Measurements from ENCODE around the gene CHCHD6. TPM values are rescaled to one million over a fixed set of nuclear protein-coding genes. Genes with fewer than 3 reads are reported as not detected.
A peak's percentile ranks its signal among the peaks of the same experiment; 100 is the strongest.

CHCHD6 gene
- total RNA-seq (1 to 10 TPM; 8.7 to 9.3 TPM), total RNA-seq (1.8 to 15.1 (median 5.4) reads per million in 172 experiments)
- polyA plus RNA-seq (2013, experiment 1 of 2), result 7.6 TPM
- 9.3 TPM for polyA plus RNA-seq (2013, experiment 2 of 2)

- H3K4me3 ChIP-seq (ENCODE audit: low read length), result peak within 1 kb of the TSS; percentile 81
Measured at GRCh38 chr3:126703512-126704493, at the start of gene CHCHD6. Gene CHCHD6, plus strand, starts transcription at chr3:126704240. Its CDS starts 73 bp downstream, at chr3:126704313.

GRCh38 chr3:126654571-126655383 is 49.3 kb upstream of the CHCHD6 start, which contains the start of gene TXNRD3:
Gene TXNRD3, minus strand, starts transcription at chr3:126655124.
- Mint-ChIP-seq H3K27me3 (peaks cover 1% of the 10 kb centered on the region), H3K27ac (peak within 1 kb of the TSS; percentile 19), H3K4me3 (peak within 1 kb of the TSS; percentile 89), H3K36me3 (ENCODE audit: low read depth) (no peaks in the 10 kb centered on the region), H3K4me1 (ENCODE audit: low read depth) (peaks cover 11% of the 10 kb centered on the region), H3K9me3 (no peaks in the 10 kb centered on the region)
- no peak within 1 kb of the TSS for H3K27ac ChIP-seq (ENCODE audit: low read depth in 1 of 2, low read length in 2 of 2)
- peak within 1 kb of the TSS; percentile 48 for H3K4me3 ChIP-seq (ENCODE audit: low read length)
- H3K9me3 ChIP-seq (ENCODE audit: control insufficient read depth in 1 of 2, insufficient read depth in 1 of 2, low read length in 2 of 2), result peaks cover 0 to 16% of the 10 kb centered on the region in 2 experiments
- DNase-seq (peak; percentile 58 to 86 (median 72)), ATAC-seq (ENCODE audit: poor library complexity) (peak; percentile 90)
- ChIA-PET POLR2A (interaction anchor here (1.1 to 1.3 kb wide), 2 partner anchors 18 to 179 kb away, joined by 3 to 4 read pairs; partner anchors contain the start of gene ZXDC), CTCF (interaction anchor here (1.6 kb wide), 1 partner anchor 24 kb away, joined by 3 read pairs; no protein-coding TSS in a partner anchor)
- no peaks in the 10 kb centered on the region for H3K36me3 ChIP-seq (ENCODE audit: insufficient read depth, low read length)
- peaks cover 7% of the 10 kb centered on the region for H3K4me1 ChIP-seq (ENCODE audit: insufficient read depth, low read length)
- TF ChIP-seq CTCF (IDR thresholded peaks at IDR 0.05), result no peak
- intact Hi-C loops (cut with DNase I, micrococcal nuclease), result loop anchor here in 1 of 2 experiments (1.0 kb wide), 1 partner anchor 50 kb away; the partner anchor contains the start of gene CHCHD6
- peaks cover 0 to 3% of the 10 kb centered on the region in 2 experiments for H3K27me3 ChIP-seq (ENCODE audit: control insufficient read depth in 1 of 2, insufficient read depth in 2 of 2, low read length in 2 of 2)

More at GRCh38 chr3:126703512-126704493, at the start of gene CHCHD6:
- CTCF ChIA-PET, result no interaction called here
- H3K36me3 Mint-ChIP-seq (ENCODE audit: low read depth), result peaks cover 5% of the 10 kb centered on the region
- DNase-seq, result peak; percentile 93 to 98 (median 96)
- H3K27me3 Mint-ChIP-seq, result peaks cover 20% of the 10 kb centered on the region
- POLR2A ChIA-PET, result interaction anchor here (0.5 kb wide), 1 partner anchor 1413 kb away, joined by 4 read pairs; no protein-coding TSS in a partner anchor
- H3K4me3 Mint-ChIP-seq, result peak within 1 kb of the TSS; percentile 98
- Histone ChIP-seq H3K9me3 (ENCODE audit: control insufficient read depth in 1 of 2, insufficient read depth in 1 of 2, low read length in 2 of 2) (no peaks in the 10 kb centered on the region), H3K4me1 (ENCODE audit: insufficient read depth, low read length) (peaks cover 19% of the 10 kb centered on the region), H3K27me3 (ENCODE audit: control insufficient read depth in 1 of 2, insufficient read depth in 2 of 2, low read length in 2 of 2) (peaks cover 0 to 4% of the 10 kb centered on the region in 2 experiments), H3K36me3 (ENCODE audit: insufficient read depth, low read length) (no peaks in the 10 kb centered on the region), H3K27ac (ENCODE audit: low read depth in 1 of 2, low read length in 2 of 2) (no peak within 1 kb of the TSS)
- intact Hi-C loops (cut with DNase I, micrococcal nuclease), result loop anchor here (1.0 to 10.0 kb wide), 10 partner anchors 49 to 1348 kb away; partner anchors contain the start of genes KLF15 (in 1 of the 2), OSBPL11 (in 1 of the 2), PLXNA1 (in 1 of the 2) and SEC61A1 (in 1 of the 2)
- ATAC-seq (ENCODE audit: poor library complexity), result peak; percentile 94
- H3K9me3 Mint-ChIP-seq, result no peaks in the 10 kb centered on the region
- peaks cover 31% of the 10 kb centered on the region for H3K4me1 Mint-ChIP-seq (ENCODE audit: low read depth)
- peak within 1 kb of the TSS; percentile 70 for H3K27ac Mint-ChIP-seq
- TF ChIP-seq CTCF (IDR thresholded peaks at IDR 0.05), result peak; percentile 25
